GDM1 (cell line): Measurements from ENCODE around the gene BCL3.

ENCODE experiments used
- DNase-seq: peaks from one replicate; lab custom pipeline; 2025; lab: John Stamatoyannopoulos, UW

Gene BCL3

DNA sequence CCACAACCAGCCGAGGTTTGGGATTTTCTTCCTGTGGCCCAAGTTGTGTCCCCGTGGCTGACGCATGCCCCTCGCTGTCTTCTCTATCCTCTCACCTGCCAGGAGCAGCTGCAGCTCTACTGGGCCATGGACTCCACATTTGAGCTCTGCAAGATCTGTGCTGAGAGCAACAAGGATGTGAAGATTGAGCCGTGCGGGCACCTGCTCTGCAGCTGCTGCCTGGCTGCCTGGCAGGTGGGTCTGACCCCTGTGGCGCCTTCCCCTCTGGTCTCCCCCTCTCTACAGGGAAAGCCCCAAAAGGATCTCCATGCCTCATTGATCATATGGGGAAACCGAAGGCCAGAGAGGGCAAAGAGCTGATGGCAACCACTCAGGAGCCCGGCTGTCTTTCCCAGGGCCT lies 43.8 kb downstream of the BCL3 start:
- DNase-seq = no peak

DNA sequence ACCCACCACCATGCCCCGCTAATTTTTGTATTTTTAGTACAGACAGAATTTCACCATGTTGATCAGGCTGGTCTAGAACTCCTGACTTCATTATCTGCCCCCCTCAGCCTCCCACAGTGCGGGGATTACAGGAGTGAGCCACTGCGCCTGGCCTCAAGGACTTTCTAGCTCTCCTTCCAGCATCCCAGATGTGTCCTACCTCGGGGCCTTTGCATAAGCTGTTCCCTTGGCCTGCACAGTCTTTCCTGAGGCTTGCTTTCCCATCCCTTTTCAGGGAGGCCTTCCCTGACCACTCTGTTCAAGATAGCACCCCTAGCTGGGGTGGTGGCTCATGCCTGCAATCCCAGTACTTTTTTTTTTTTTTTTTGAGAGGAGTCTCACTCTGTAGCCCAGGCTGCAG lies 46.1 kb downstream of the BCL3 start:
- no peak for DNase-seq

DNA sequence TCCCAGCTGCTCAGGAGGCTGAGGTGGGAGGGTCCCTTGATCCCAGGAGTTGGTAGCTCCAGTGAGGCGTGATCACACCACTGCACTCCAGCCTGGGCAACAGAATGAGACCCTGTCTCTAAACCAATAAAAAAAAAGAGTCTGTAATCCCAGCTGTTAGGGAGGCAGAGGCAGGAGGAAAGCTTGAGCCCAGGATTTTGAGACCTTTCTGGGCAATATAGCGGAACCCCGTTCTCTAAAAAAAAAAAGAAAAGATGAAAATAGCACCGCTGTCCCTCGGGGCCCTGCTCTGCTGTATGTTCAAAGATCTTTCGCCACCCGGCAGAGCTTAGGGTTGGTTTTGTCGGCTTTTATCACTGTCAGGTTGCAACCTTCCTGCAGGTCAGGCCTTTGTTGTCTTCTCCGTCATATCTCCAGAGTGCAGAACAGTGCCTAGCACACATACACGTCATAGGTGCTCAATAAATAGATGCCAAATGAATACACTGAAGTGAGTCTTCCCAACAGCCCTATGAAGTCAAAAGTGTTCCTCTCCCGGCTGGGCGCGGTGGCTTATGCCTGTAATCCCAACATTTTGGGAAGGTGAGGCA lies 47.0 kb downstream of the BCL3 start:
- DNase-seq = no peak

DNA sequence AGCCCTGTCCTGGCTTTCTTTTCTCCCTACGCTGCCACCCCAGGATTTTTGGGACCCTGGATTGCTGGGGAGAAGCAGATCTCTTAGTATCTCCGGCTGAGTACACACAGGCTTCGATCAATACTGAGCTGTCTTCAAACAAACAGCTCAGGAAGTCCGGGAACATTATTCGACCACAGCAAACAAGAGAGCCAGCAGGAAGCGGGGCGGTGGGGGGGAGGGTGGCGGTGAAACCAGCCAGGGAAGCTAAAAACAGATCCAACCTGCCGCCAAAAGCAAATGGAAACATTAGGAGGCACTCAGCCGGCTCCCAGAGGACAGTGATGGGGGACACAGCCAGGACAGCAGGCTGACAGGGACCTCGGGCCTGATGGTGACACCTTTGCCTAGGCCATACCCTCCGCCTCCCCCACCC lies 48.2 kb downstream of the BCL3 start:
- DNase-seq = peak; percentile 54

DNA sequence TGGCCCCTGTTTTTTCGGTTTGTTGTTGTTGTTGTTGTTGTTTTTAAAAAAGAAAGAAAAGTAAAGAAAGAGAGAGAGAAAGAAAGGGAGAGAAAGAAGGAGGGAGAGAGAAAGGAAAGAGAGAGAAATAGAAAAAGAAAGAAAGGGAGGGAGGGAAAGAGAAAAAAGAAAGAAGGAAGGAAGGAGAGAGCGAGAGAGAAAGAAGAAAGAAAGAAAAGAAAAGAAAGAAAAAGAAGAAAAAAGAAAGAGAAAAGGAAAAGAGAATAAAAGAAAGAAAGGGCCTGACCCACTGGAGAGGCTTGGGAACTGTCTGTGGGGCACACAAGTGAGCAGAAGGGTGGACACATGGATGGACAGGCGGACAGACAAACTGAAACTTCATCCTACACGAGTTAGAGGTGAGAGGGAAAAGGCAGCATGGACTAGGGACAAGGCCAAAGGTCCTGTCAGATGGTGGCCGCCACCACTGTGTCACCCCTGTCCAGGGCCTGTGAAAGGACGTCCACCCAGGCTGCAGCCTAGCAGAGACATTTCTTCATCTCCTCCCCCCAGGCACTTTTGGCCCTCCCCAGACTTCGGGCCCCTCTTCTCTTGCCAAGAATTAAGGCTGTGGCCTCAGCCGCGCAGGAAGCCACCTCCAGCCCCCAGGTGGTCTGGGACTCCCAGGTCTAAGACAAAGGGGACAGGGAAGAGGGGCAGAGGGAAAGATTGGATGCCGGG lies 51.3 kb downstream of the BCL3 start:
- no peak for DNase-seq

DNA sequence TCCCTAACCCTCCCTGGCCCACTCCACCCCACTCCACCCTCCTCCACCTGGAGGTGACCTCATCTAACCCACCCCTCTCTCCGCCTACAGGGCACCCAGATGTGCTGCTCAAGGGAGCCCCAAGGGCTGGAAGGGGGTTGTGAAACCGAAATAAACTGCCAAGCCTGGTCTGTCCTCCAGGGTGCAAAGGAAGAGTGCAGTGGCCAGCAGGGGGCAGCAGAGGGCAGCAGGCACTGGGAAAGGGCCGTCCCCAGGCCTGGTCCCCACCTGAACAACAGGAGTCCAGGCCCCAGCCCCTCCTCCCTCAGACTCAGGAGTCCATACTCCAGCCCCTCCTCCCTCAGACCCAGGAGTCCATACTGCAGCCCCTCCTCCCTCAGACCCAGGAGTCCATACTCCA lies 52.0 kb downstream of the BCL3 start:
- peak; percentile 69 for DNase-seq

DNA sequence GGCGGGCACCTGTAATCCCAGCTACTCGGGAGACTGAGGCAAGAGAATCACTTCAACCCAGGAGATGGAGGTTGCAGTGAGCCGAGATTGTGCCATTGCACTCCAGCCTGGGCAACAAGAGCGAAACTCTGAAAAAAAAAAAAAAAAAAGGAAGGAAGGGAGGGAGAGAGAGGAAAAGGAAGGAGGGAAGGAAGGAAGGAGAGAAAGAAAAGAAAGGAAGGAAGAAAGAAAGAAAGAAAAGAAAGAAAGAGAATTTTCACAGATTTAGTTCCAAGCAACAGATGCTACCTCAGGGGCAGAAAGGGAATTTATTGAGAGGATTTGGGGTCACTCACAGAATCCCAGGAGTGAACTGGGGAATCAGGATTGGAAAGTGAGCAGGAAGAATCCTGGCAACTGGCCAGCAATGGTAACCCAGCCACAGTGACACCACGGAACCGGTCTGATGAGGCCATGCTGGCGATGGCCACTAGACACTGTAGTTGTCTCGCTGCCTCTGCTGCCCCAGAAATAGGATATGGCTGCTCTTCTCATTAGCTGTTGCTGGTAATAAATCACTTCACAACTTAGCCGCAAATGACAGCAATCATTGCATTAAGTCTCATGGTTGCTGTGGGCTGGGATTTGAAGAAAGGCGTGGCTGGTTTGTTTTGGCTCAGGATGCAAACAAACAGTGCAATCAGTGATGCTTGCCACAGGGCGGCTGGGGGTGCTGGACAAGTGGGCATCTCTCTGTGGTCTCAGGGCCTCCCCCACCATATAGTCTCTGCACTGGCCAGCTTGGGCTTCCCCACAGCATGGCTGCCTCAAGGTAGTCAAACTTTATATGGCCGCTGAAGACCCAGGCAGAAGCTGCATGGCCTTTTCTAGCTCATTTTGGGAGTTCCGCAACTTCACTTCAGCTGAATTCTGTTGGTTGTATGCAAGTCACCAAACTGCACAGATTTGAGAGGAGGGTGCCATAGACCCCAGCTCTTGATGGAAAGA lies 55.2 kb downstream of the BCL3 start:
- no peak for DNase-seq

DNA sequence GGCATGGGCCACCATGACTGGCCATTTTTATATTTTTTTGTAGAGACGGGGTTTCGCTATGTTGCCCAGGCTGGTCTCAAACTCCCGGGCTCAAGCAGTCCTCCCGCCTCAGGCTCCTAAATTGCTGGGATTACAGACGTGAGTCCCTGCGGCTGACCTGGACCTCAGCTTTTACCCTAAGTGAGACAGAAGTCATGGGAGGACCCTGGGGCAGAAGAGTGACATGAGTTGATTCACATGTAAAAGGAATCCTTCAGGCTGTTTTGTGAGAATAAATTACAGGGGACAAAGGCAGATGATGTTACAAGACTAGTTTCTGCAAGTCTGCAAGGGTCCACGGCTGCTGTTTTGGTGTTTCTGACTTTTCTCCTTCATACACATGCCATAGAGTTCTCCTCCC lies 57.8 kb downstream of the BCL3 start:
- no peak for DNase-seq

DNA sequence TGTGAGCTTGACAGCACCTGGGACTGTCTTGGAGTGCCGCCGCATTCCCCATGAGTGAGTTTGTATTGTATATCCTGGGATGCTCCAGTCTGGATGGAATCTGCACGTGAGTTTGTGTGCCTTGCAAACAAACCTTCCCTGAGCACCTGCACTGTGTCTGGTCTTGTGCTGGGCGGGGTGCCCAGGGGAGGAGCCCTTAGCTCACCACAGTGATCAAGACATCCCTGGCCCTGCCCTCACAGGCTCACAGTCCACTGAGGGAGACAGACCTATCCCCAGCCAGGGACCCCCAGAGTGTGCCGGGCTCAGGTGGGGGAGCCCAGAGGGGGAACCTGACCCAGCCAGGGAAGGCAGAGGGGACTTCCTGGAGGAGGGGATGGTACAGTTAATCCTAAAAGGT lies 58.7 kb downstream of the BCL3 start:
- DNase-seq = no peak

DNA sequence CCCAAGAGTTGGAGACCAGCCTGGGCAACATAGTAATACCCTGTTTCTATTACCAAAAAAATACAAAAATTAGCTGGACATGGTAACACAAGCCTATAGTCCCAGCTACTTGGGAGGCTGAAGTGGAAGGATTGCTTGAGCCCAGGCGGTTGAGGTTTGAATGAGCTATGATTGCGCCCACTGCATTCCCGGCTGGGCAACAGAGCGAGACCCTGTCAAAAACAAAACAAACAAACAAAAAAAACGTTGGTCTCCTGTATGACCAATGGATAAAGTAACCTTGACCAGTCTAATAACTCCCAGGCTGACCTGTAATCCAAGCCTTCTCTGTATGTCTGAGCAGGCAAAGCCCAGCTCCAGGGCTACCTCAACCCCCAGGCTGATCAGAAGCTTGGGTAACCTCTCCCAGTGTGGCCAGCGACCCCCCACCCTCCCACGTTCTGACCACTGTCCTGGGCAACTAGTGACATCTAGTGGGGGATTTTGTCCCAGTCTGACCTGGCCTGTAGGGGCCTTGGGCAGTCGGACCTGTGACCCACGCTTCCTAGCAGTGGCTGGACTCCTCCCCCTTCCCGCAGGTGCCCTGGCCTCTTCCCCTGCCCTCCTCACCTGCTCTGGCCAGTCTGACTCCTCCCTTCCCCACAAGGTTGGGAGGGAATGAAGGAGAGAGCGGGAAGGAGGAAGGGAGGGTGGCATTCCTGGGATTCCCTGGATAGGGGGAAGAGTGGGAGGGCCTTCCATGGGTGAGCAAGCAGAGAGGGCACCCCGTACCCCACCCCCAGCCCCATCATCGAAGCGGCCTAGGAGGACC lies 59.3 kb downstream of the BCL3 start:
- DNase-seq = no peak

DNA sequence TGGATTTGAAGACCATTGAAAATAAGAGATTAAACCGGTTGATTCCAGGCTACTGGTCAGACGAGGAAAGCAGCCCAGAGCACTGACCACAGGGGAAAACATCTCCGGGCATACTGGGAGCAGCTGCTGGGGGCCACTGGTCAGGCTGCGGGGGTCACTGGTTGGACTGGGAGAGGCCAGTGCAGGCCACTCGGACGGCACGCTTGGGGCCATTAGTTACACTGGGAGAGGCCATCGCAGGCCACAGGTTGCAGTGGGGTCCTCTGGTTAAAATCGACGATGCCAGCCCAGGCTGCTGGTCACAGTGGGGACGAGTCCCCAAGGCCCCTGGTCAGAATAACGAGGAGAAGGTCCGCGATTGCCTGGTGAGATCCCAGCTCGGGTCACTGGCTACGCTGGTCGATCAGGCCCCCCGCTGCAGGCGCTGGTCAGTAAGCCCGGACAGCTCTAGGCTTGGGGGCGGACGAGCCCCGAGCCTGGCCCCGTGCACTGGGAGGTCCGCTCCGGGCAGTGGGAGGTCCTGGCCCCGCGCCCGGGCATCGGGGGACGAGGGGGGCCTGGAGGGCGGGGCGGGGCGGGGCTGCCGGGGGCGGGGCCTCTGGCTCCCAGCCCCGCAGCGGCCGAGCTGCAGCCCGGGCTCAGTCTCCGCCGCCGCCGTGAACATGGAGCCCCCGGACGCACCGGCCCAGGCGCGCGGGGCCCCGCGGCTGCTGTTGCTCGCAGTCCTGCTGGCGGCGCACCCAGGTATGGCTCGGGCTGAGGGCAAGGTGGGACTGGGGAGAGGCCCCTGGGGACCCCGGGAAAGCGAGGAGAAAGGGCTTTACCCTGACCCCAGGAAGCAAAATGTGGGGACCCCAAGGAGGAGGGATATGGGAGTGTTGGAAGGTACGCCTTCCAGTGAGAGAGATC lies 60.2 kb downstream of the BCL3 start, which contains the start of gene BCAM:
Gene BCAM, plus strand, starts transcription at position 641 of the 909 bp plus-strand sequence. Its CDS starts 22 bp downstream, at position 663.
- no peak for DNase-seq
